MM.1S (cell line): ENCODE measurements around the gene HDAC10.

Source experiments
- DNase-seq: peaks from one replicate; pipeline ENCODE4 v3.0.0-alpha.2; 2015
- H2AFZ ChIP-seq: fragments of 300-600 bp; sonication (generic); 2 replicates; pipeline ENCODE4 v1.6.0; 2016; ENCODE audit warnings: antibody characterized with exemption, low read length
- H3F3A ChIP-seq: fragments of 300-600 bp; sonication (generic); 2 replicates; pipeline ENCODE4 v1.6.1; 2016; ENCODE audit warnings: mild to moderate bottlenecking, antibody characterized with exemption, low read length, moderate library complexity, mixed read lengths; ENCODE audit not compliant: insufficient read depth
- H3K27ac ChIP-seq: fragments of 300-600 bp; sonication (generic); 2 replicates; pipeline ENCODE4 v1.5.1; 2016; ENCODE audit warnings: mild to moderate bottlenecking, low read length
- H3K27me3 ChIP-seq: fragments of 300-600 bp; sonication (generic); replicated peaks from 2 replicates; pipeline ENCODE4 v1.6.0; 2016; ENCODE audit warnings: low read length; ENCODE audit not compliant: insufficient read depth
- H3K36me3 ChIP-seq: fragments of 300-600 bp; sonication (generic); replicated peaks from 2 replicates; pipeline ENCODE4 v1.6.1; 2016; ENCODE audit warnings: mild to moderate bottlenecking, low read length, mixed read lengths; ENCODE audit not compliant: insufficient read depth
- H3K4me1 ChIP-seq: fragments of 300-600 bp; sonication (generic); 2 replicates; pipeline ENCODE4 v1.6.1; 2016; ENCODE audit warnings: low read length, mixed read lengths
- H3K4me2 ChIP-seq: fragments of 300-600 bp; sonication (generic); 2 replicates; pipeline ENCODE4 v1.6.0; 2016; ENCODE audit warnings: low read depth, low read length
- H3K4me3 ChIP-seq: fragments of 300-600 bp; sonication (generic); 2 replicates; pipeline ENCODE4 v1.5.1; 2016; ENCODE audit warnings: low read length, mixed read lengths
- H3K79me2 ChIP-seq: fragments of 300-600 bp; sonication (generic); 2 replicates; pipeline ENCODE4 v1.6.1; 2016; ENCODE audit warnings: mixed run types, low read length, mixed read lengths
- H3K9ac ChIP-seq: fragments of 300-600 bp; sonication (generic); 2 replicates; pipeline ENCODE4 v1.6.1; 2016; ENCODE audit warnings: low read length, mixed read lengths
- H3K9me2 ChIP-seq: fragments of 300-600 bp; sonication (generic); replicated peaks from 2 replicates; pipeline ENCODE4 v1.6.1; 2016; ENCODE audit warnings: mild to moderate bottlenecking, low read length, mixed read lengths; ENCODE audit not compliant: insufficient read depth
- H3K9me3 ChIP-seq: fragments of 300-600 bp; sonication (generic); replicated peaks from 2 replicates; pipeline ENCODE4 v1.6.1; 2016; ENCODE audit warnings: mild to moderate bottlenecking, low read length, mixed read lengths; ENCODE audit not compliant: insufficient read depth
- H4K20me1 ChIP-seq: fragments of 300-600 bp; sonication (generic); 2 replicates; pipeline ENCODE4 v1.6.1; 2016; ENCODE audit warnings: mild to moderate bottlenecking, low read length, moderate library complexity, mixed read lengths; ENCODE audit not compliant: insufficient read depth
- EZH2 ChIP-seq: fragments of 300-600 bp; sonication (generic); optimal IDR thresholded peaks from 2 replicates; pipeline ENCODE3; 2017; ENCODE audit warnings: low read depth, mild to moderate bottlenecking, antibody characterized with exemption, low read length, mixed read lengths
- EZH2phosphoT487 ChIP-seq: fragments of 300-600 bp; sonication (generic); IDR thresholded peaks from 2 replicates; pipeline ENCODE4 v1.6.1; 2018; ENCODE audit warnings: antibody characterized with exemption, low read length
- TF ChIP-seq, protein P1 (sequence below): fragments of 300-600 bp; sonication (generic); IDR thresholded peaks from 2 replicates; pipeline ENCODE4 v1.5.1; 2016; ENCODE audit warnings: antibody characterized with exemption, low read length, mixed read lengths

Gene HDAC10

DNA sequence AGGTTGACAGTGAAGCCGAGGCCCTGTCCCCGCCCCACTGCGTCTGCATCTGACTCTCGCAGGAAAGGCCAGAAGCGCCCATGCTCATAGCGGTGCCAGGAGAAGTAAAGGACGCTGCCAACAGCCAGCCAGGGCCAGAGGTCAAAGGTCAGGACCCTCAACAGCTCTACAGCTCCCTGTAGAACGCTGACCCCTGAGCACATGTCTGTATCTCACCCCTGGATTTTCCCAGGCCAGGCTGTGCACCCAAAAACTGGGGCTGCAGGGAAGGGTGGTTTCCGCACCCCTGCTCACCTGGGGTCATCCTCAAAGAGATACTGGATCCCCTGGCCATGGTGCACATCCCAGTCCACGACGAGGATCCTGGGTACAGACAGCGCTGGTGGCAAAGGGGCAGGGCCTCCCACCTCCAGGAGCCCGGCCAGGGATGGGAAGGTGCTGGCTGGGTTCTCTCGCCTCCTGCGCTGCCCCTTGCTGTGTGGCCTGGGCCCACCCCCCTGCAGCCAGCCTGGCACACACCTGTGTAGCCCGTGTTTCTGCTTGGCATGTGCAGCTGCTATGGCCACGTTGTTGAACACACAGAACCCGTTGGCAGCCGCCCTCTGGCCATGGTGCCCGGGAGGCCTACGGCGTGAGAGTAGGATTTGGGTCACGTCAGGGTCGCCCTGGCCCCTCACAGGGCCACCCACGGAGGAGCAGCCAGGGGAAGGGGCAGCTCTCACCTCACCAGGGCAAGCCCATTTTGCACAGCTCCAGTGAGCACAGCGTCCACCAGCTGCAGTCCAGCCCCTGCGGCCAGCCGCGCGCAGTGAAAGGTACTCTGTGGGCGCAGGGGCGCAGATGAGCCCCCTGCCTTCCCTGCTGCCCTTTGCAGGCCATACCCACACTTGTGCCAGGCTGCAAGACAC is 1.5 kb downstream of the HDAC10 start:
- Histone ChIP-seq H4K20me1 (no peaks in the 10 kb centered on the region), H3K4me3 (peak overlapping the region; percentile 88), H3K9ac (0 out of 2 replicates have a peak overlapping the region, but pooled peaks have one; percentile 92), H3K36me3 (no peaks in the 10 kb centered on the region), H3K27me3 (no peaks in the 10 kb centered on the region), H3K9me3 (no peaks in the 10 kb centered on the region), H3K79me2 (peaks cover 41% of the 10 kb centered on the region), H3K4me1 (peaks cover 36% of the 10 kb centered on the region), H3F3A (peaks cover 36% of the 10 kb centered on the region), H3K9me2 (no peaks in the 10 kb centered on the region), H2AFZ (no peak overlapping the region), H3K27ac (no peak overlapping the region), H3K4me2 (peak overlapping the region; percentile 93)
- no peak for DNase-seq
- TF ChIP-seq EZH2phosphoT487 (no peak), EZH2 (no peak)
- TF ChIP-seq, protein P1, sequence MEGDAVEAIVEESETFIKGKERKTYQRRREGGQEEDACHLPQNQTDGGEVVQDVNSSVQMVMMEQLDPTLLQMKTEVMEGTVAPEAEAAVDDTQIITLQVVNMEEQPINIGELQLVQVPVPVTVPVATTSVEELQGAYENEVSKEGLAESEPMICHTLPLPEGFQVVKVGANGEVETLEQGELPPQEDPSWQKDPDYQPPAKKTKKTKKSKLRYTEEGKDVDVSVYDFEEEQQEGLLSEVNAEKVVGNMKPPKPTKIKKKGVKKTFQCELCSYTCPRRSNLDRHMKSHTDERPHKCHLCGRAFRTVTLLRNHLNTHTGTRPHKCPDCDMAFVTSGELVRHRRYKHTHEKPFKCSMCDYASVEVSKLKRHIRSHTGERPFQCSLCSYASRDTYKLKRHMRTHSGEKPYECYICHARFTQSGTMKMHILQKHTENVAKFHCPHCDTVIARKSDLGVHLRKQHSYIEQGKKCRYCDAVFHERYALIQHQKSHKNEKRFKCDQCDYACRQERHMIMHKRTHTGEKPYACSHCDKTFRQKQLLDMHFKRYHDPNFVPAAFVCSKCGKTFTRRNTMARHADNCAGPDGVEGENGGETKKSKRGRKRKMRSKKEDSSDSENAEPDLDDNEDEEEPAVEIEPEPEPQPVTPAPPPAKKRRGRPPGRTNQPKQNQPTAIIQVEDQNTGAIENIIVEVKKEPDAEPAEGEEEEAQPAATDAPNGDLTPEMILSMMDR, result no peak

GRCh38 chr22:50248196-50249081 is 2.6 kb downstream of the HDAC10 start:
- H3K9me3 ChIP-seq, result no peaks in the 10 kb centered on the region
- peaks cover 36% of the 10 kb centered on the region for H3K4me1 ChIP-seq
- H3F3A ChIP-seq, result peaks cover 46% of the 10 kb centered on the region
- DNase-seq, result no peak
- no peaks in the 10 kb centered on the region for H3K27me3 ChIP-seq
- H3K9ac ChIP-seq, result peak overlapping the region; percentile 34
- H3K79me2 ChIP-seq, result peaks cover 53% of the 10 kb centered on the region
- TF ChIP-seq EZH2phosphoT487 (no peak), EZH2 (no peak)
- TF ChIP-seq, protein P1, result no peak
- peak overlapping the region; percentile 69; the same call in 1 of the 2 replicates for H3K27ac ChIP-seq
- no peaks in the 10 kb centered on the region for H3K9me2 ChIP-seq
- H2AFZ ChIP-seq, result no peak overlapping the region
- no peaks in the 10 kb centered on the region for H3K36me3 ChIP-seq
- H4K20me1 ChIP-seq, result no peaks in the 10 kb centered on the region
- H3K4me2 ChIP-seq, result peak overlapping the region; percentile 28; the same call in 1 of the 2 replicates
- H3K4me3 ChIP-seq, result no peak overlapping the region

DNA sequence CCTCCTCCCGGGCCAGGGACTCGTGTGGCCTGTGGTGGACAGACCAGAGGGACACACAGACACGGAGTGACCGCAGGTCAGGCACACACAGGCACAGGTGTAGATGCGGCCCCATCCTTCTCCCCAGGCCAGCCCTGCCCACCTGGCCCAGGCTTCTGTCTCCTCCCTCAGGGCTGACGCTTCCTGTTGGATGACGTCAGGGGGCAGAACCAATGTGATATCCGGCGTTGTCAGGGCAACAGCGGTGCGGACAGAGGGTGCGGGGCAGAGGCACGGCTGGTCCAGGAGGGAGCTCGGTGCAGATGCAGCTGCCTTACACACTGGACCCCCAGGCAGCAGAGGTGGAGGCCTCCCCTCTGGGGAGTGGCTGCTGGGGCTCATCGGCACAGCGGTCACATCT is 3.3 kb downstream of the HDAC10 start:
- H3K79me2 ChIP-seq, result peaks cover 60% of the 10 kb centered on the region
- H3K36me3 ChIP-seq, result no peaks in the 10 kb centered on the region
- peak overlapping the region; percentile 40; the same call in 1 of the 2 replicates for H3K4me2 ChIP-seq
- DNase-seq, result peak; percentile 91
- TF ChIP-seq, protein P1, result no peak
- TF ChIP-seq EZH2phosphoT487 (no peak), EZH2 (no peak)
- no peak overlapping the region for H3K4me3 ChIP-seq
- peak overlapping the region; percentile 34; the same call in 1 of the 2 replicates for H3K9ac ChIP-seq
- H3K9me2 ChIP-seq, result no peaks in the 10 kb centered on the region
- H3K27me3 ChIP-seq, result no peaks in the 10 kb centered on the region
- H3K4me1 ChIP-seq, result peaks cover 36% of the 10 kb centered on the region
- H2AFZ ChIP-seq, result no peak overlapping the region
- no peaks in the 10 kb centered on the region for H3K9me3 ChIP-seq
- H3K27ac ChIP-seq, result peak overlapping the region; percentile 69; the same call in 1 of the 2 replicates
- H4K20me1 ChIP-seq, result no peaks in the 10 kb centered on the region
- peaks cover 46% of the 10 kb centered on the region for H3F3A ChIP-seq
